Uterus (tissue), 4 donors: Measurements from ENCODE around the gene PTPRZ1. TPM values are rescaled to one million over a fixed set of nuclear protein-coding genes. Genes with fewer than 3 reads are reported as not detected.

ENCODE experiments used
- DNase-seq, 2 donors: peaks; one replicate each; pipeline ENCODE4 v3.0.0-alpha.2; 2019 to 2020
- H3K27ac ChIP-seq, 2 donors: fragments of 200-600 bp; sonication (generic); 1 replicate in 1 of 2; 2 replicates in 1 of 2; pipeline ENCODE4 v1.5.1; 2016 to 2018
- H3K27me3 ChIP-seq, 2 donors: fragments of 200-600 bp; sonication (generic); one replicate each; pipeline ENCODE4 v1.5.1; 2018 to 2019; ENCODE audit warnings: control low read depth in 1 of 2
- H3K36me3 ChIP-seq, 2 donors: fragments of 200-600 bp; sonication (generic); one replicate each; pipeline ENCODE4 v1.5.1; 2019; ENCODE audit warnings: control low read depth in 1 of 2
- H3K4me1 ChIP-seq, 2 donors: fragments of 200-600 bp; sonication (generic); one replicate each; pipeline ENCODE4 v1.5.1; 2018 to 2019; ENCODE audit warnings: control low read depth in 1 of 2
- H3K4me3 ChIP-seq, 2 donors: fragments of 200-600 bp; sonication (generic); 1 replicate in 1 of 2; 2 replicates in 1 of 2; pipeline ENCODE4 v1.5.1; 2018 to 2019; ENCODE audit warnings: mild to moderate bottlenecking in 1 of 2
- H3K9me3 ChIP-seq, 2 donors: fragments of 200-600 bp; sonication (generic); one replicate each; pipeline ENCODE4 v1.5.1; 2019; ENCODE audit warnings: control low read depth in 1 of 2
- POLR2A ChIP-seq, 2 donors: fragments of 450-650 bp; IDR thresholded peaks; one replicate each; pipeline ENCODE4 v1.6.1; 2016; ENCODE audit warnings: antibody characterized with exemption in 2 of 2, mild to moderate bottlenecking in 1 of 2, moderate library complexity in 1 of 2
- intact Hi-C: fragments of 100-400 bp; cut with DNase I; formaldehyde crosslinking; loops from one replicate; pipeline ENCODE4 v1.15.1; 2023; ENCODE audit warnings: low total_unique reads
- total RNA-seq, 4 donors: library from RNA; depleted of rRNA in 3 of 4; stranded (reverse); fragments of >200 nt in 3 of 4; gene quantifications; one replicate each; pipeline versions ENCODE4 v1.1.0 to v1.2.4, GENCODE V29; 2014 to 2023
- TF ChIP-seq, protein P1 (sequence below), 4 experiments: fragments of 200-600 bp in 2 of 4; fragments of 450-650 bp in 2 of 4; sonication (generic) in 2 of 4; IDR thresholded peaks; one replicate each; pipeline ENCODE4 v1.5.1; 2016 to 2019; ENCODE audit warnings: antibody characterized with exemption in 4 of 4, mild to moderate bottlenecking in 2 of 4, moderate library complexity in 1 of 4
- donor health status: DM: yes; HTN: yes; CAD: no.

The PTPRZ1 gene
- total RNA-seq, 4 donors from 2014 or later = 0.76 to 9.1 TPM; not detected in 2

DNA sequence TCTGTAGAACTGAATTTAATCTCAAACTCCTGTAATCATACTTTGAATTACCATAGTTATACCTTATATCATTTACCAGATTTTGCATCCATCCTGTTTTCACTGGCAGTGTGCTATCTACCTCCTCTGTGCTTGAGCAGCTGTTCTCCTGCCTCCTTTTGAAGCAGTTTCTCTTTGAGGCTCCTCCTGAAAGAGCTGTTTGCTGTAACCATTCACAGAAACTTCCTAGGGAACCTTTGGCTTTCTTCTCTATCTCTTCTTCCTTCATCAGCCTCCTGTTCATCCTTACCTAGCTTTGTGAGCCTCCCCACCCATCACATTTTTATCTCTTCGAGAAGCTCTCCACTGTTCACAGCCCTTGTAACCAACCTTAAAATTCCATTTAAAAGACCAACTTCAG, 162.9 kb downstream of the PTPRZ1 start:
- no peak for DNase-seq
- H3K9me3 ChIP-seq = no peaks in the 10 kb centered on the region
- no peak overlapping the region for H3K27ac ChIP-seq
- TF ChIP-seq POLR2A (IDR thresholded peaks at IDR 0.05) = no peak
- TF ChIP-seq, protein P1, sequence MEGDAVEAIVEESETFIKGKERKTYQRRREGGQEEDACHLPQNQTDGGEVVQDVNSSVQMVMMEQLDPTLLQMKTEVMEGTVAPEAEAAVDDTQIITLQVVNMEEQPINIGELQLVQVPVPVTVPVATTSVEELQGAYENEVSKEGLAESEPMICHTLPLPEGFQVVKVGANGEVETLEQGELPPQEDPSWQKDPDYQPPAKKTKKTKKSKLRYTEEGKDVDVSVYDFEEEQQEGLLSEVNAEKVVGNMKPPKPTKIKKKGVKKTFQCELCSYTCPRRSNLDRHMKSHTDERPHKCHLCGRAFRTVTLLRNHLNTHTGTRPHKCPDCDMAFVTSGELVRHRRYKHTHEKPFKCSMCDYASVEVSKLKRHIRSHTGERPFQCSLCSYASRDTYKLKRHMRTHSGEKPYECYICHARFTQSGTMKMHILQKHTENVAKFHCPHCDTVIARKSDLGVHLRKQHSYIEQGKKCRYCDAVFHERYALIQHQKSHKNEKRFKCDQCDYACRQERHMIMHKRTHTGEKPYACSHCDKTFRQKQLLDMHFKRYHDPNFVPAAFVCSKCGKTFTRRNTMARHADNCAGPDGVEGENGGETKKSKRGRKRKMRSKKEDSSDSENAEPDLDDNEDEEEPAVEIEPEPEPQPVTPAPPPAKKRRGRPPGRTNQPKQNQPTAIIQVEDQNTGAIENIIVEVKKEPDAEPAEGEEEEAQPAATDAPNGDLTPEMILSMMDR (IDR thresholded peaks at IDR 0.05) = no peak
- H3K36me3 ChIP-seq = no peaks in the 10 kb centered on the region
- H3K27me3 ChIP-seq = no peaks in the 10 kb centered on the region
- H3K4me3 ChIP-seq = no peak overlapping the region
- H3K4me1 ChIP-seq = no peaks in the 10 kb centered on the region
- intact Hi-C loops = no loop called here

DNA sequence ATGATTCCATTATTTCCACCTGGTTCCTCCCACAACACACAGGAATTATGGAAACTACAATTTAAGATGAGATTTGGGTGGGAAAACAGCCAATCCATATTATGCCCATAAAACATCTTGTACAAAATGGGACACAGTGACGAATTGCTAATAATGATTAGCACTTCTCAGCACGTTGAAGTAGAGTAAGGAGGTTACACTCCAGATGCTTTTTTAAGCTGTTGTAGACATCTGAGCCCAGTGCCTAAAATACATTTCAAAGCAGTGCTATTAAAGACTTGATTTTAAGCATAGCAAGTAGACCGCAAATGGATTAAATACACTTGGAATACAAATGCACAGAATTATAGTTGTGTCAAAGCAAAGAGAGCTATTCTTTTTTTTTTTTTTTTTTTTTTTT, 165.2 kb downstream of the PTPRZ1 start:
- intact Hi-C loops = no loop called here
- H3K4me3 ChIP-seq = no peak overlapping the region
- H3K4me1 ChIP-seq = no peaks in the 10 kb centered on the region
- TF ChIP-seq POLR2A (IDR thresholded peaks at IDR 0.05) = no peak
- no peaks in the 10 kb centered on the region for H3K9me3 ChIP-seq
- H3K27me3 ChIP-seq = no peaks in the 10 kb centered on the region
- H3K36me3 ChIP-seq = no peaks in the 10 kb centered on the region
- H3K27ac ChIP-seq = no peak overlapping the region
- no peak for DNase-seq

DNA sequence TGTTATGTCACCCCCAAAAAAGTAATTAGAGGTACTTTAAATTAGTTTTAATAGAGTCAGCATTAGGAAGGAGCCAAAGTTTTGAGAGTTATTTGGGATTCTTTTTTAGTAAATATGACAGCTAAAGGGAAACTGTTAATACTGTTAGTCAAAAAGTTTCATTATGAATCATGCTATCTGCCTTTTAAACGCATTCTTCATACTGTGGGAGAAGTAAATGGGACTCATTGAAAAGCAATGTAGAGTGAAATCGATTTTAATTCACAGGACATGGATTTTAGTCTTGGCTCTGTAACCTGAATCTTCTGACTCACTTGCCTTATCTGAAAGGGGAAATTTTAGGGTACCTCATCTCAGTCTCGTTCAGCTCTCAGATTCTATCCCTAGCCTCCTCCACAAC, 165.9 kb downstream of the PTPRZ1 start:
- TF ChIP-seq POLR2A (IDR thresholded peaks at IDR 0.05) = no peak
- TF ChIP-seq, protein P1 (IDR thresholded peaks at IDR 0.05) = no peak
- intact Hi-C loops = no loop called here

DNA sequence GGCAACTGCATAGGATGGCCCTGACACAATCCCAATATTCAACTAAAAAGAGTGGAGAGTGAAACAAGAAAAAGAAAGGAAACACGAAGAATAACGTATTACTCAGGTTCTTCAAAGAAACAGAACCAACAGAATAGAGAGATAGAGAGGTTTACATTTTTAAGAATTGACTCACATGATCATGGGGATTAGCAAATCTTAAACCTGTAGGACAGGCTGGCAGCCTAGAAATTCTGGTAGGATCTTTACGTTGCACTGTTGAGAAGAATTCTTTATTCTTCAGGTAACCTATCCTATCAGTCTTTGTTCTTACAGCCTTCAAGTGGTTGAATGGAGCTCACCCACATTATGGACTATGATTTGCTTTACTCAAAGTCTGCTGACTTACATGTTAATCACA, 167.2 kb downstream of the PTPRZ1 start:
- intact Hi-C loops = no loop called here
- Histone ChIP-seq H3K4me1 (no peaks in the 10 kb centered on the region), H3K4me3 (no peak overlapping the region), H3K9me3 (no peaks in the 10 kb centered on the region), H3K36me3 (no peaks in the 10 kb centered on the region), H3K27ac (no peak overlapping the region), H3K27me3 (no peaks in the 10 kb centered on the region)
- TF ChIP-seq, protein P1 (IDR thresholded peaks at IDR 0.05) = no peak
- TF ChIP-seq POLR2A (IDR thresholded peaks at IDR 0.05) = no peak
- no peak for DNase-seq

More for the DNA sequence above, 165.9 kb downstream of the PTPRZ1 start:
- Histone ChIP-seq H3K27me3 (no peaks in the 10 kb centered on the region), H3K27ac (no peak overlapping the region), H3K9me3 (no peaks in the 10 kb centered on the region), H3K36me3 (no peaks in the 10 kb centered on the region), H3K4me1 (no peaks in the 10 kb centered on the region), H3K4me3 (no peak overlapping the region)
- DNase-seq = no peak

DNA sequence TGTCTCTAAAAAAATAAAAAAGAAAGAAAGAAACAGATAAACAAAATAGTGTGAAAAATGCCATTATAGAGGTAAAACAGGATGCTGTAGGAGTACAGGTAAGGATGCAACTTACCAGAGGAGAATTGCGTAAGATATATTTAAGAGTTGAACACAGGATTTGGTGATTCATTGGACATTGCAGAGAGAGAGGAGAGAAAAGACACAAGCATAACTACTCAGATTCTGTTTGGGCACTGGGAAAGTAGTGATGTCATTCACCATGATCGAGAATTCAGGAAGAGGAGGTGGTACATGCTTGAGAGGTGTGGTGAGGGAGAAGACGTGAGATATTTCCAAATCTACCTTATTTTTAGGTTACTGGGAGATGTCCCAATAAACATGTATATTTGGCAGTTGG, 173.4 kb downstream of the PTPRZ1 start:
- no peaks in the 10 kb centered on the region for H3K27me3 ChIP-seq
- no peaks in the 10 kb centered on the region for H3K36me3 ChIP-seq
- no peak for DNase-seq
- H3K4me1 ChIP-seq = no peaks in the 10 kb centered on the region
- H3K4me3 ChIP-seq = no peak overlapping the region
- no peak for TF ChIP-seq POLR2A (IDR thresholded peaks at IDR 0.05)
- no peaks in the 10 kb centered on the region for H3K9me3 ChIP-seq
- H3K27ac ChIP-seq = no peak overlapping the region
- intact Hi-C loops = no loop called here

DNA sequence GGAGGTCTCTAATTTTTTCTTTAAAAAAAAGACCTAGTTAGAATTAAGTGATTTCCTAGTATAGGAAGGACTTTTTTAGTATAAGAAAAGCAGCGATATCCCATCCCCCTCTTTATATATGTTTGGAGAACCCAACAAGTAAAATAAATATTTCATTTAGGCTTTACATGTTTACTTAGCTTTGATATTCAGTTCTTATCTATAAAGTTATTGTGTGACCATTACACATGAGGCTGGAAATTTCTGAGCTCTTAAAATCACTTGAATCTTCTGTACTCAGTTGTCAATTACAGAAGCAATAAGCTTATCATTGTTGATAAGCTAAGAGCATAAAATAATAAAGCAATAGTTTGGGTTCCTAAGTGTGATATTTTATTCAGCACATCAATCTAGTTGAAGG, 181.4 kb downstream of the PTPRZ1 start:
- DNase-seq = no peak
- Histone ChIP-seq H3K27me3 (no peaks in the 10 kb centered on the region), H3K36me3 (no peaks in the 10 kb centered on the region), H3K27ac (no peak overlapping the region), H3K9me3 (no peaks in the 10 kb centered on the region), H3K4me3 (no peak overlapping the region), H3K4me1 (no peaks in the 10 kb centered on the region)
- no peak for TF ChIP-seq POLR2A (IDR thresholded peaks at IDR 0.05)
- TF ChIP-seq, protein P1 (IDR thresholded peaks at IDR 0.05) = no peak
- intact Hi-C loops = no loop called here
